GM19043 (cell line): ENCODE data around the gene ZNF10.

Source experiments
- ATAC-seq: cut with Tn5 transposase; IDR thresholded peaks from one replicate; pipeline ENCODE4 v1.9.1; 2021; ENCODE audit warnings: low read depth; ENCODE audit not compliant: unreplicated experiment

ZNF10 gene

GRCh38 chr12:133192847-133193246, 62.4 kb downstream of the ZNF10 start:
- ATAC-seq = no peak

GRCh38 chr12:133201888-133202287, 71.5 kb downstream of the ZNF10 start:
- ATAC-seq = no peak

- ATAC-seq = no peak
Observed at GRCh38 chr12:133202493-133203343, 72.3 kb downstream of the ZNF10 start.

- ATAC-seq = no peak
Observed at GRCh38 chr12:133203344-133204263, 73.2 kb downstream of the ZNF10 start.

- ATAC-seq = no peak
Observed at GRCh38 chr12:133204264-133204603, 73.8 kb downstream of the ZNF10 start.

GRCh38 chr12:133206390-133206789, 76.0 kb downstream of the ZNF10 start:
- no peak for ATAC-seq
